ENCODE results near the gene AURKAIP1. TPM values are rescaled to one million over a fixed set of nuclear protein-coding genes. Genes with fewer than 3 reads are reported as not detected.
A peak's percentile ranks its signal among the peaks of the same experiment; 100 is the strongest.

AURKAIP1 gene
- total and polyA plus RNA-seq, 9 of the 15 experiments (the other 6 are each of a cell fraction or from before 2014, with no cell fraction given), result 7.8 to 478 (median 92.0) TPM

DNA sequence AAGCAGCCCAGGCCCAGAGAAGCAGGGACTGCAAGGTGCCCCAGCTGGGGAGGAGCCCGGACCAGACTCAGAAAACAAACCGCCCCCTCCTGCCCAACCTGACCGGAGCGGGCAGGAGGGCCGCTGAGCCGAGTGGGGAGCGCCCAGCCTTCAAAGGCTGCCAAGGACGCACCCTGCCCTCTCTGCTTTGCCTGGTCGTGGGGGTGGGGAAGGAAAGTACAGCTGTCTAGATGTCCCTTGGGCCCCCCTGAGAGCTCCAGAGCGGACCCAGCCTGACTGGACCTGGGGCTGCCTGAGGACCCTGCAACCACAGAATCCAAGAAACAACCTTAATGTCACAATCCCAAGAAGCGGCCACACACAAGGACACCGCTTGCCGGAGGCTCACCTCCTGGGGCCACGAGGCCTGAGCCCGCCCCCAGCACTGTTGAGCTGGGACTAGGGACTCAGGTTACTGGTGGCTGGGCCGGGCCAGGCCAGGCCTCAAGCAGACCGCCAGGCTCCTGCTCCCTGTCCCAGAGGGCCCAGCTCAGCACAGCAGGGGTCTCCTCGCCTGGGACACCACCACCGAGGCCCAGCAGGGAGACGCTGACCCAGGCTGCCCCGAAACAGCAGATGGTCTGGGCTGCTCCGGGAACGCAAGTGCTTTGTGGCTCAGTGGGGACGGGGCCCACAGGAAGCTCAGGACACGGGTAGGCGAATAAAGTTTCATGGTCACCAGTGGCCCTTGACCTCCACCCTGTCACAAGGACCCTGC, 27.2 kb downstream of the AURKAIP1 start (continued):
- TF ChIP-seq ARID2 (IDR thresholded peaks at IDR 0.05) (no peak), MIER1 (IDR thresholded peaks at IDR 0.05; ENCODE audit: low read depth) (no peak), ZNF830 (CRISPR knock-in tag; IDR thresholded peaks at IDR 0.05) (no peak), YY1 (IDR thresholded peaks at IDR 0.05; ENCODE audit: borderline replicate concordance in 1 of 3, control insufficient read depth in 1 of 3, extremely low read depth in 1 of 3, insufficient read depth in 3 of 3, insufficient read length in 1 of 3, insufficient replicate concordance in 2 of 3, low read depth in 1 of 3, low read length in 2 of 3) (no peak), ZC3H4 (CRISPR knock-in tag; IDR thresholded peaks at IDR 0.05; ENCODE audit: borderline replicate concordance) (peak; percentile 54; the same call in 1 of the 2 replicates), ZNF431 (CRISPR knock-in tag; IDR thresholded peaks at IDR 0.05) (0 out of 2 replicates have a peak, but pooled peaks have one; percentile 31), RBM39 (optimal IDR thresholded peaks at IDR 0.05; ENCODE audit: low read depth, low read length) (peak; percentile 30), HDAC1 (IDR thresholded peaks at IDR 0.05) (peak in 1 of 2 experiments; percentile 62; a peak in 1 of 4 replicates), TAL1 (IDR thresholded peaks at IDR 0.05) (no peak), ELF1 (tag; IDR thresholded peaks at IDR 0.05) (no peak)
- TF ChIP-seq, protein P1, sequence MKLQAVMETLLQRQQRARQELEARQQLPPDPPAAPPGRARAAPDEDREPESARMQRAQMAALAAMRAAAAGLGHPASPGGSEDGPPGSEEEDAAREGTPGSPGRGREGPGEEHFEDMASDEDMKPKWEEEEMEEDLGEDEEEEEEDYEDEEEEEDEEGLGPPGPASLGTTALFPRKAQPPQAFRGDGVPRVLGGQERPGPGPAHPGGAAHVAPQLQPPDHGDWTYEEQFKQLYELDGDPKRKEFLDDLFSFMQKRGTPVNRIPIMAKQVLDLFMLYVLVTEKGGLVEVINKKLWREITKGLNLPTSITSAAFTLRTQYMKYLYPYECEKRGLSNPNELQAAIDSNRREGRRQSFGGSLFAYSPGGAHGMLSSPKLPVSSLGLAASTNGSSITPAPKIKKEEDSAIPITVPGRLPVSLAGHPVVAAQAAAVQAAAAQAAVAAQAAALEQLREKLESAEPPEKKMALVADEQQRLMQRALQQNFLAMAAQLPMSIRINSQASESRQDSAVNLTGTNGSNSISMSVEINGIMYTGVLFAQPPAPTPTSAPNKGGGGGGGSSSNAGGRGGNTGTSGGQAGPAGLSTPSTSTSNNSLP (IDR thresholded peaks at IDR 0.05; ENCODE audit: borderline replicate concordance, low read depth, low read length), result no peak
- TF ChIP-seq, protein P2, sequence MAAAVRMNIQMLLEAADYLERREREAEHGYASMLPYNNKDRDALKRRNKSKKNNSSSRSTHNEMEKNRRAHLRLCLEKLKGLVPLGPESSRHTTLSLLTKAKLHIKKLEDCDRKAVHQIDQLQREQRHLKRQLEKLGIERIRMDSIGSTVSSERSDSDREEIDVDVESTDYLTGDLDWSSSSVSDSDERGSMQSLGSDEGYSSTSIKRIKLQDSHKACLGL (CRISPR knock-in tag; IDR thresholded peaks at IDR 0.05; ENCODE audit: borderline replicate concordance, poor library complexity, severe bottlenecking), result no peak
- TF ChIP-seq, protein P3, sequence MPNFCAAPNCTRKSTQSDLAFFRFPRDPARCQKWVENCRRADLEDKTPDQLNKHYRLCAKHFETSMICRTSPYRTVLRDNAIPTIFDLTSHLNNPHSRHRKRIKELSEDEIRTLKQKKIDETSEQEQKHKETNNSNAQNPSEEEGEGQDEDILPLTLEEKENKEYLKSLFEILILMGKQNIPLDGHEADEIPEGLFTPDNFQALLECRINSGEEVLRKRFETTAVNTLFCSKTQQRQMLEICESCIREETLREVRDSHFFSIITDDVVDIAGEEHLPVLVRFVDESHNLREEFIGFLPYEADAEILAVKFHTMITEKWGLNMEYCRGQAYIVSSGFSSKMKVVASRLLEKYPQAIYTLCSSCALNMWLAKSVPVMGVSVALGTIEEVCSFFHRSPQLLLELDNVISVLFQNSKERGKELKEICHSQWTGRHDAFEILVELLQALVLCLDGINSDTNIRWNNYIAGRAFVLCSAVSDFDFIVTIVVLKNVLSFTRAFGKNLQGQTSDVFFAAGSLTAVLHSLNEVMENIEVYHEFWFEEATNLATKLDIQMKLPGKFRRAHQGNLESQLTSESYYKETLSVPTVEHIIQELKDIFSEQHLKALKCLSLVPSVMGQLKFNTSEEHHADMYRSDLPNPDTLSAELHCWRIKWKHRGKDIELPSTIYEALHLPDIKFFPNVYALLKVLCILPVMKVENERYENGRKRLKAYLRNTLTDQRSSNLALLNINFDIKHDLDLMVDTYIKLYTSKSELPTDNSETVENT (CRISPR knock-in tag; IDR thresholded peaks at IDR 0.05), result 0 out of 2 replicates have a peak, but pooled peaks have one; percentile 17
- TF ChIP-seq, protein P4, sequence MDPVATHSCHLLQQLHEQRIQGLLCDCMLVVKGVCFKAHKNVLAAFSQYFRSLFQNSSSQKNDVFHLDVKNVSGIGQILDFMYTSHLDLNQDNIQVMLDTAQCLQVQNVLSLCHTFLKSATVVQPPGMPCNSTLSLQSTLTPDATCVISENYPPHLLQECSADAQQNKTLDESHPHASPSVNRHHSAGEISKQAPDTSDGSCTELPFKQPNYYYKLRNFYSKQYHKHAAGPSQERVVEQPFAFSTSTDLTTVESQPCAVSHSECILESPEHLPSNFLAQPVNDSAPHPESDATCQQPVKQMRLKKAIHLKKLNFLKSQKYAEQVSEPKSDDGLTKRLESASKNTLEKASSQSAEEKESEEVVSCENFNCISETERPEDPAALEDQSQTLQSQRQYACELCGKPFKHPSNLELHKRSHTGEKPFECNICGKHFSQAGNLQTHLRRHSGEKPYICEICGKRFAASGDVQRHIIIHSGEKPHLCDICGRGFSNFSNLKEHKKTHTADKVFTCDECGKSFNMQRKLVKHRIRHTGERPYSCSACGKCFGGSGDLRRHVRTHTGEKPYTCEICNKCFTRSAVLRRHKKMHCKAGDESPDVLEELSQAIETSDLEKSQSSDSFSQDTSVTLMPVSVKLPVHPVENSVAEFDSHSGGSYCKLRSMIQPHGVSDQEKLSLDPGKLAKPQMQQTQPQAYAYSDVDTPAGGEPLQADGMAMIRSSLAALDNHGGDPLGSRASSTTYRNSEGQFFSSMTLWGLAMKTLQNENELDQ (CRISPR knock-in tag; IDR thresholded peaks at IDR 0.05; ENCODE audit: borderline replicate concordance), result no peak
- TF ChIP-seq, protein P5, sequence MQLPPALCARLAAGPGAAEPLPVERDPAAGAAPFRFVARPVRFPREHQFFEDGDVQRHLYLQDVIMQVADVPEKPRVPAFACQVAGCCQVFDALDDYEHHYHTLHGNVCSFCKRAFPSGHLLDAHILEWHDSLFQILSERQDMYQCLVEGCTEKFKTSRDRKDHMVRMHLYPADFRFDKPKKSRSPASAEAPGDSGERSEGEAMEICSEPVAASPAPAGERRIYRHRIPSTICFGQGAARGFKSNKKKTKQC (CRISPR knock-in tag; IDR thresholded peaks at IDR 0.05), result peak; percentile 64; the same call in 1 of the 2 replicates
- TF ChIP-seq, protein P6, sequence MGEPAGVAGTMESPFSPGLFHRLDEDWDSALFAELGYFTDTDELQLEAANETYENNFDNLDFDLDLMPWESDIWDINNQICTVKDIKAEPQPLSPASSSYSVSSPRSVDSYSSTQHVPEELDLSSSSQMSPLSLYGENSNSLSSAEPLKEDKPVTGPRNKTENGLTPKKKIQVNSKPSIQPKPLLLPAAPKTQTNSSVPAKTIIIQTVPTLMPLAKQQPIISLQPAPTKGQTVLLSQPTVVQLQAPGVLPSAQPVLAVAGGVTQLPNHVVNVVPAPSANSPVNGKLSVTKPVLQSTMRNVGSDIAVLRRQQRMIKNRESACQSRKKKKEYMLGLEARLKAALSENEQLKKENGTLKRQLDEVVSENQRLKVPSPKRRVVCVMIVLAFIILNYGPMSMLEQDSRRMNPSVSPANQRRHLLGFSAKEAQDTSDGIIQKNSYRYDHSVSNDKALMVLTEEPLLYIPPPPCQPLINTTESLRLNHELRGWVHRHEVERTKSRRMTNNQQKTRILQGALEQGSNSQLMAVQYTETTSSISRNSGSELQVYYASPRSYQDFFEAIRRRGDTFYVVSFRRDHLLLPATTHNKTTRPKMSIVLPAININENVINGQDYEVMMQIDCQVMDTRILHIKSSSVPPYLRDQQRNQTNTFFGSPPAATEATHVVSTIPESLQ (CRISPR knock-in tag; IDR thresholded peaks at IDR 0.05), result no peak

Measured in K562 (cell line).